Measurements from ENCODE around the gene RGMB.

The RGMB gene

GRCh38 chr5:98776066-98776705 lies 2.7 kb downstream of the RGMB start:
- Histone ChIP-seq H3K23ac (ENCODE audit: low read length) (no peak overlapping the region), H3K4me3 (ENCODE audit: low read length) (no peak overlapping the region), H2BK15ac (replicated peaks; ENCODE audit: low read depth) (no peak overlapping the region), H3K4me2 (ENCODE audit: low read length) (peak overlapping the region; percentile 41), H3K36me3 (ENCODE audit: control insufficient read depth, insufficient read depth, low read length) (peaks cover 4% of the 10 kb centered on the region), H4K5ac (ENCODE audit: low read length) (no peak overlapping the region), H3K9ac (ENCODE audit: low read length) (peak overlapping the region; percentile 92), H2AK5ac (ENCODE audit: low read length) (no peak overlapping the region), H3K18ac (ENCODE audit: low read length) (no peak overlapping the region), H3K27me3 (ENCODE audit: insufficient read depth, low read length, poor library complexity) (no peaks in the 10 kb centered on the region), H3K27ac (ENCODE audit: low read depth, low read length) (no peak overlapping the region), H3K56ac (ENCODE audit: low read length) (peak overlapping the region; percentile 44), H3K4me1 (ENCODE audit: control insufficient read depth, low read depth, low read length) (peaks cover 10% of the 10 kb centered on the region), H2BK5ac (ENCODE audit: low read length) (no peak overlapping the region), H3K79me2 (ENCODE audit: control insufficient read depth, insufficient read depth, low read length) (peaks cover 51% of the 10 kb centered on the region), H4K8ac (ENCODE audit: low read depth, low read length) (no peak overlapping the region), H3K4ac (ENCODE audit: low read depth, low read length) (no peak overlapping the region), H2BK120ac (ENCODE audit: low read depth, low read length) (no peak overlapping the region), H3K79me1 (ENCODE audit: low read length) (peaks cover 12% of the 10 kb centered on the region)
- DNase-seq: no peak
- WGBS (ENCODE audit: extremely low coverage, insufficient coverage, low lambda C conversion rate): no CpG with 5 or more reads among the region's 7 CpGs

GRCh38 chr5:98777295-98777694 lies 3.8 kb downstream of the RGMB start:
- H2BK5ac ChIP-seq (ENCODE audit: low read length): no peak overlapping the region
- H4K5ac ChIP-seq (ENCODE audit: low read length): no peak overlapping the region
- no peak overlapping the region for H4K8ac ChIP-seq (ENCODE audit: low read depth, low read length)
- H3K23ac ChIP-seq (ENCODE audit: low read length): no peak overlapping the region
- no peak overlapping the region for H2AK5ac ChIP-seq (ENCODE audit: low read length)
- H3K4ac ChIP-seq (ENCODE audit: low read depth, low read length): no peak overlapping the region
- no peak overlapping the region for H3K56ac ChIP-seq (ENCODE audit: low read length)
- H3K79me2 ChIP-seq (ENCODE audit: control insufficient read depth, insufficient read depth, low read length): peaks cover 54% of the 10 kb centered on the region
- no peak overlapping the region for H3K18ac ChIP-seq (ENCODE audit: low read length)
- H2BK120ac ChIP-seq (ENCODE audit: low read depth, low read length): no peak overlapping the region
- no peak overlapping the region for H3K4me3 ChIP-seq (ENCODE audit: low read length)
- H2BK15ac ChIP-seq (replicated peaks; ENCODE audit: low read depth): no peak overlapping the region
- peaks cover 10% of the 10 kb centered on the region for H3K4me1 ChIP-seq (ENCODE audit: control insufficient read depth, low read depth, low read length)
- H3K4me2 ChIP-seq (ENCODE audit: low read length): no peak overlapping the region
- H3K27me3 ChIP-seq (ENCODE audit: insufficient read depth, low read length, poor library complexity): no peaks in the 10 kb centered on the region
- H3K36me3 ChIP-seq (ENCODE audit: control insufficient read depth, insufficient read depth, low read length): peaks cover 4% of the 10 kb centered on the region
- H3K9ac ChIP-seq (ENCODE audit: low read length): no peak overlapping the region
- no CpG with 5 or more reads among the region's 4 CpGs for WGBS (ENCODE audit: extremely low coverage, insufficient coverage, low lambda C conversion rate)
- H3K79me1 ChIP-seq (ENCODE audit: low read length): peaks cover 13% of the 10 kb centered on the region
- H3K27ac ChIP-seq (ENCODE audit: low read depth, low read length): no peak overlapping the region
- DNase-seq: no peak

GRCh38 chr5:98779264-98779877 lies 5.9 kb downstream of the RGMB start:
- peaks cover 6% of the 10 kb centered on the region for H3K36me3 ChIP-seq (ENCODE audit: control insufficient read depth, insufficient read depth, low read length)
- peaks cover 8% of the 10 kb centered on the region for H3K4me1 ChIP-seq (ENCODE audit: control insufficient read depth, low read depth, low read length)
- no peak overlapping the region for H3K4ac ChIP-seq (ENCODE audit: low read depth, low read length)
- no peaks in the 10 kb centered on the region for H3K27me3 ChIP-seq (ENCODE audit: insufficient read depth, low read length, poor library complexity)
- peaks cover 68% of the 10 kb centered on the region for H3K79me2 ChIP-seq (ENCODE audit: control insufficient read depth, insufficient read depth, low read length)
- peaks cover 23% of the 10 kb centered on the region for H3K79me1 ChIP-seq (ENCODE audit: low read length)
- H2AK5ac ChIP-seq (ENCODE audit: low read length): no peak overlapping the region
- no peak overlapping the region for H2BK15ac ChIP-seq (replicated peaks; ENCODE audit: low read depth)
- H4K5ac ChIP-seq (ENCODE audit: low read length): no peak overlapping the region
- H4K8ac ChIP-seq (ENCODE audit: low read depth, low read length): no peak overlapping the region
- H2BK5ac ChIP-seq (ENCODE audit: low read length): no peak overlapping the region
- no peak overlapping the region for H3K4me3 ChIP-seq (ENCODE audit: low read length)
- H3K23ac ChIP-seq (ENCODE audit: low read length): peak overlapping the region; percentile 73
- H3K9ac ChIP-seq (ENCODE audit: low read length): no peak overlapping the region
- no peak overlapping the region for H3K18ac ChIP-seq (ENCODE audit: low read length)
- no peak overlapping the region for H3K27ac ChIP-seq (ENCODE audit: low read depth, low read length)
- no CpG with 5 or more reads among the region's 11 CpGs for whole genome bisulfite sequencing (ENCODE audit: extremely low coverage, insufficient coverage, low lambda C conversion rate)
- H3K4me2 ChIP-seq (ENCODE audit: low read length): no peak overlapping the region
- no peak overlapping the region for H3K56ac ChIP-seq (ENCODE audit: low read length)
- DNase-seq: no peak
- no peak overlapping the region for H2BK120ac ChIP-seq (ENCODE audit: low read depth, low read length)

GRCh38 chr5:98780390-98780789 lies 6.9 kb downstream of the RGMB start:
- Histone ChIP-seq H3K9ac (ENCODE audit: low read length) (no peak overlapping the region), H3K23ac (ENCODE audit: low read length) (no peak overlapping the region), H3K4me3 (ENCODE audit: low read length) (no peak overlapping the region), H3K36me3 (ENCODE audit: control insufficient read depth, insufficient read depth, low read length) (peaks cover 6% of the 10 kb centered on the region), H3K4ac (ENCODE audit: low read depth, low read length) (no peak overlapping the region), H2AK5ac (ENCODE audit: low read length) (no peak overlapping the region), H2BK5ac (ENCODE audit: low read length) (no peak overlapping the region), H3K4me1 (ENCODE audit: control insufficient read depth, low read depth, low read length) (peaks cover 10% of the 10 kb centered on the region), H3K27me3 (ENCODE audit: insufficient read depth, low read length, poor library complexity) (no peaks in the 10 kb centered on the region), H2BK120ac (ENCODE audit: low read depth, low read length) (no peak overlapping the region), H3K56ac (ENCODE audit: low read length) (no peak overlapping the region), H3K79me2 (ENCODE audit: control insufficient read depth, insufficient read depth, low read length) (peaks cover 66% of the 10 kb centered on the region), H3K79me1 (ENCODE audit: low read length) (peaks cover 23% of the 10 kb centered on the region), H2BK15ac (replicated peaks; ENCODE audit: low read depth) (no peak overlapping the region), H3K27ac (ENCODE audit: low read depth, low read length) (no peak overlapping the region), H4K8ac (ENCODE audit: low read depth, low read length) (no peak overlapping the region), H3K18ac (ENCODE audit: low read length) (no peak overlapping the region), H3K4me2 (ENCODE audit: low read length) (no peak overlapping the region), H4K5ac (ENCODE audit: low read length) (no peak overlapping the region)
- DNase-seq: no peak
- WGBS (ENCODE audit: extremely low coverage, insufficient coverage, low lambda C conversion rate): no CpG with 5 or more reads among the region's 3 CpGs

GRCh38 chr5:98781520-98781919 lies 8.1 kb downstream of the RGMB start:
- Histone ChIP-seq H3K4me2 (ENCODE audit: low read length) (no peak overlapping the region), H3K56ac (ENCODE audit: low read length) (no peak overlapping the region), H2BK5ac (ENCODE audit: low read length) (no peak overlapping the region), H3K4me3 (ENCODE audit: low read length) (no peak overlapping the region), H3K36me3 (ENCODE audit: control insufficient read depth, insufficient read depth, low read length) (peaks cover 6% of the 10 kb centered on the region), H3K4me1 (ENCODE audit: control insufficient read depth, low read depth, low read length) (peaks cover 5% of the 10 kb centered on the region), H3K27ac (ENCODE audit: low read depth, low read length) (no peak overlapping the region), H3K18ac (ENCODE audit: low read length) (no peak overlapping the region), H3K4ac (ENCODE audit: low read depth, low read length) (no peak overlapping the region), H2BK15ac (replicated peaks; ENCODE audit: low read depth) (no peak overlapping the region), H3K79me2 (ENCODE audit: control insufficient read depth, insufficient read depth, low read length) (peaks cover 64% of the 10 kb centered on the region), H2BK120ac (ENCODE audit: low read depth, low read length) (no peak overlapping the region), H3K9ac (ENCODE audit: low read length) (no peak overlapping the region), H3K27me3 (ENCODE audit: insufficient read depth, low read length, poor library complexity) (no peaks in the 10 kb centered on the region), H4K5ac (ENCODE audit: low read length) (no peak overlapping the region), H2AK5ac (ENCODE audit: low read length) (no peak overlapping the region), H3K79me1 (ENCODE audit: low read length) (peaks cover 23% of the 10 kb centered on the region), H4K8ac (ENCODE audit: low read depth, low read length) (no peak overlapping the region), H3K23ac (ENCODE audit: low read length) (no peak overlapping the region)
- DNase-seq: no peak
- no CpG with 5 or more reads among the region's 2 CpGs for WGBS (ENCODE audit: extremely low coverage, insufficient coverage, low lambda C conversion rate)

GRCh38 chr5:98781964-98782363 lies 8.5 kb downstream of the RGMB start:
- DNase-seq: no peak
- H3K4ac ChIP-seq (ENCODE audit: low read depth, low read length): no peak overlapping the region
- H3K4me2 ChIP-seq (ENCODE audit: low read length): no peak overlapping the region
- H3K56ac ChIP-seq (ENCODE audit: low read length): no peak overlapping the region
- no peak overlapping the region for H4K5ac ChIP-seq (ENCODE audit: low read length)
- no peak overlapping the region for H3K27ac ChIP-seq (ENCODE audit: low read depth, low read length)
- H3K23ac ChIP-seq (ENCODE audit: low read length): no peak overlapping the region
- no peak overlapping the region for H3K4me3 ChIP-seq (ENCODE audit: low read length)
- no peak overlapping the region for H2BK15ac ChIP-seq (replicated peaks; ENCODE audit: low read depth)
- H3K79me2 ChIP-seq (ENCODE audit: control insufficient read depth, insufficient read depth, low read length): peaks cover 66% of the 10 kb centered on the region
- no peak overlapping the region for H2BK5ac ChIP-seq (ENCODE audit: low read length)
- H3K36me3 ChIP-seq (ENCODE audit: control insufficient read depth, insufficient read depth, low read length): peaks cover 8% of the 10 kb centered on the region
- no peak overlapping the region for H3K9ac ChIP-seq (ENCODE audit: low read length)
- H2AK5ac ChIP-seq (ENCODE audit: low read length): no peak overlapping the region
- peaks cover 5% of the 10 kb centered on the region for H3K4me1 ChIP-seq (ENCODE audit: control insufficient read depth, low read depth, low read length)
- no peak overlapping the region for H3K18ac ChIP-seq (ENCODE audit: low read length)
- no peak overlapping the region for H2BK120ac ChIP-seq (ENCODE audit: low read depth, low read length)
- no peak overlapping the region for H4K8ac ChIP-seq (ENCODE audit: low read depth, low read length)
- H3K79me1 ChIP-seq (ENCODE audit: low read length): peaks cover 27% of the 10 kb centered on the region
- H3K27me3 ChIP-seq (ENCODE audit: insufficient read depth, low read length, poor library complexity): no peaks in the 10 kb centered on the region
- WGBS (ENCODE audit: extremely low coverage, insufficient coverage, low lambda C conversion rate): no CpG with 5 or more reads among the region's 2 CpGs

Measured in mesendoderm (in vitro differentiated cells).